Astrocyte of the cerebellum (primary cell): ENCODE measurements around the gene SLC43A2.
A peak's percentile ranks its signal among the peaks of the same experiment; 100 is the strongest.

ENCODE experiments used
- DNase-seq: peaks from one replicate; pipeline ENCODE4 v3.0.0-alpha.2; 2011; ENCODE audit warnings: low read depth
- H3K4me3 ChIP-seq: 2 replicates; pipeline ENCODE4 v1.5.1; 2011; ENCODE audit warnings: mild to moderate bottlenecking, low read depth, low read length, moderate library complexity
- CTCF ChIP-seq: IDR thresholded peaks from 2 replicates; pipeline ENCODE4 v1.5.1; 2012; ENCODE audit warnings: low read length, low read depth, moderate library complexity, mild to moderate bottlenecking; ENCODE audit errors: missing control alignments
- in situ Hi-C: cut with HindIII; loops from 2 replicates; pipeline ENCODE4 v1.10.0; 2017; ENCODE audit warnings: low sequenced_read_pairs

Gene SLC43A2

GRCh38 chr17:1638171-1638590 is 9.5 kb upstream of the SLC43A2 start:
- no peak for DNase-seq
- in situ Hi-C loops, result no loop called here
- H3K4me3 ChIP-seq, result no peak overlapping the region
- no peak for TF ChIP-seq CTCF

- TF ChIP-seq CTCF, result no peak
Measured at GRCh38 chr17:1636732-1637285, 8.2 kb upstream of the SLC43A2 start.

GRCh38 chr17:1635675-1636465 is 7.2 kb upstream of the SLC43A2 start:
- no peak for TF ChIP-seq CTCF
- in situ Hi-C loops, result no loop called here
- DNase-seq, result no peak
- H3K4me3 ChIP-seq, result no peak overlapping the region

More at GRCh38 chr17:1636732-1637285, 8.2 kb upstream of the SLC43A2 start:
- in situ Hi-C loops, result no loop called here
- no peak for DNase-seq
- no peak overlapping the region for H3K4me3 ChIP-seq

- no peak overlapping the region for H3K4me3 ChIP-seq
- TF ChIP-seq CTCF, result no peak
- in situ Hi-C loops, result no loop called here
- no peak for DNase-seq
Measured at GRCh38 chr17:1634841-1635650, 6.4 kb upstream of the SLC43A2 start.

GRCh38 chr17:1630662-1631061 is 2.0 kb upstream of the SLC43A2 start:
- in situ Hi-C loops, result no loop called here
- DNase-seq, result no peak
- TF ChIP-seq CTCF, result no peak
- H3K4me3 ChIP-seq, result no peak overlapping the region

GRCh38 chr17:1629504-1630310 is 1.1 kb upstream of the SLC43A2 start:
- peak; percentile 57 for TF ChIP-seq CTCF
- no peak for DNase-seq
- peak overlapping the region; percentile 60 for H3K4me3 ChIP-seq
- in situ Hi-C loops, result no loop called here
